GM18873 (cell line): ENCODE results near the gene B3GNT5.

Source experiments
- ATAC-seq: cut with Tn5 transposase; IDR thresholded peaks from one replicate; pipeline ENCODE4 v1.9.1; 2021; ENCODE audit warnings: mild to moderate bottlenecking, moderate library complexity, moderate number of reproducible peaks; ENCODE audit not compliant: unreplicated experiment, low FRiP score

B3GNT5 gene

DNA sequence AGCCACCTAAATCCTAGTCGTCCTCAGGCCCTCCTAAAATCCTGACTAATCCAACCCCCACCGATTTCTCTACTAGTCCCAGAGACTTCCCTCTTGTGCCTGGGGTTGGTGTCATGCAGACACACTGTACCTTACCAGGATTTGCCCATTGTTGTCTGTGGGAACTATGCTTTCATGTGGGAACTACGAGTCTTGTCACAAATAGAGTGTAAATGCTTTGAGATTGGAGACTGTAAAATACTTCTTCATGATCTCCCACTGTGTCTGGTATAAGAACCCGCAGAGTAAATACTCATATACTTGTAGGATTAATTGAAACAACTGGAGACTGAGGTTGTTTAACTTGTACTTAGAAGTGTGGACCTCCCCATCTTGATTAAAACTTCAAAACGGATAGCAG is 11.2 kb downstream of the B3GNT5 start:
- ATAC-seq: no peak

GRCh38 chr3:183265157-183265642 is 12.1 kb downstream of the B3GNT5 start:
- ATAC-seq: no peak

- no peak for ATAC-seq
Observed at GRCh38 chr3:183265834-183266417, 12.9 kb downstream of the B3GNT5 start.

DNA sequence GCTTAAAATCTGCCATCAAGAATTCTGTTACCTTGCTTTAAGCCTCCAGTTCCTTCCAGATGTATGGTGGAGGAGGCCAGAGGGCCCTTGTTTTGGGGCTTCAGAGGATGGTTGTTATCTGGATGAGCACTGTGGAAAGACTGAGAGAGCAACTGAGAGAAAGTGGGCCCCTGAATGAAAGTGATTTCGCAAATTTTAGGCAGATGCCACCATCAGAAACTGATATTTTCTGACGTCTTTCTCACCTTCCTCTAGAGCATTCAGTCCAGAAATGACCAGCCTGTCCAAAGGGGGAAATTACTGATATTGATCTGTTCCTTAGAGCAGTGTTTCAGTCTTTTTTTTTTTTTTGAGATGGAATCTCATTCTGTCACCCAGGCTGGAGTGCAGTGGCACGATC is 13.4 kb downstream of the B3GNT5 start:
- ATAC-seq: no peak

DNA sequence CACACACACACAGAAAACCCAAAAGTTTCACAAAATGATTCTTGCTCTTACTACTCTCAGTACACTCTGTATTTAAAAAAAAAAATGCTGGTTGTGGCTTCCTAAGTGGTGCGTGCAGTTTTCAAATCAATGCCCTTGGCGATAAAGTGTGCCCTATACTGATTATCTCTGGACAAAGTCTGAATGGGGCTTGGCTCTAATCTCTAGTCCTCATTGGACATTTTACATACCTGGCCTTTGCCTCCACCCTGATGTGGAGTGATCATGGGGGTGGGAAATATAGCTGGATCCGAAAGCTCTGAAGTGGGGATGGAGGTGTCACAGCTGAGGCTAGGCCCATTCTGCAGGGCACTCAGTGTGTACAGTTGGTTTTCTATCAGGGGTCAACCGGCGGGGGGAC is 14.1 kb downstream of the B3GNT5 start:
- no peak for ATAC-seq

DNA sequence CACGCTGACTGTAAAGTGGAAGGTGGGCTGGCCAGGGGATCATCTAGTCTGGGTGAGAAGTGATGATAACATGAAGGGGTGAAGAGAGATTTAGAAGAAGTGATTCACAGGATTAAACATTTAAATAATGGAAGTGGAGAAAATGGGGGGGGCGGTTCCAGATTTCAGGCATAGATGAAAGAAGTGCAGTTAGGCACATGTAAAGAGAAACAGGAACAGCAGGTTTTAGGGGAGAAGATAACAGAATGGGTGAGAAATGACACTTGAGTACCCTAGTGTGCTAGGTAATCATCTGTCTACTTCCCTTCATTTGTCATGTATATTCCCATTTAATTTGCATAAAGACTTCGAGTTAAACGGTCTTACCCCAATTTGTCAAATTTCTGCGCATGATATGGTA is 15.3 kb downstream of the B3GNT5 start:
- no peak for ATAC-seq

DNA sequence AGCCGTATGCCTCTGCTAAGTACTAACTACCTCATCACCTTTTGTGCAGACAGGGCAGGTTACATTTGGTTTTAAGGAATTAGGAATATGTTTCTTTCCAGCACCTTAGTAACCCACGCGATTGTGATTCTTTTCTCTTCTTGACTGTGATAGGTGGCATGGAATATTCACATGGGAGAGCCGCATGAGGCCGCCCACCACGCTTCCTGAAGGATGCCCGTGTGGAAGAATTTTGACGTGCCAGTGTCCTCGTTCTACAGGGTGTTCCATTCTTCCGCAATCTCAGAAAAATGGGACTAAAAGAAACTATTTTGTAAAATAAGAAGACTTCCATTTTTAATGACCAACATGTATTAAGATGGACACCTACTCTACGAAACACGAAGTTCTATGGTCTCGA is 16.3 kb downstream of the B3GNT5 start:
- ATAC-seq: no peak

DNA sequence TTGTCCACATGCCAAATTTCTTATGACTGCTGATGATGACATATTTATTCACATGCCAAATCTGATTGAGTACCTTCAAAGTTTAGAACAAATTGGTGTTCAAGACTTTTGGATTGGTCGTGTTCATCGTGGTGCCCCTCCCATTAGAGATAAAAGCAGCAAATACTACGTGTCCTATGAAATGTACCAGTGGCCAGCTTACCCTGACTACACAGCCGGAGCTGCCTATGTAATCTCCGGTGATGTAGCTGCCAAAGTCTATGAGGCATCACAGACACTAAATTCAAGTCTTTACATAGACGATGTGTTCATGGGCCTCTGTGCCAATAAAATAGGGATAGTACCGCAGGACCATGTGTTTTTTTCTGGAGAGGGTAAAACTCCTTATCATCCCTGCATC is 17.3 kb downstream of the B3GNT5 start:
- ATAC-seq: no peak

GRCh38 chr3:183272142-183272541 is 19.1 kb downstream of the B3GNT5 start:
- no peak for ATAC-seq

DNA sequence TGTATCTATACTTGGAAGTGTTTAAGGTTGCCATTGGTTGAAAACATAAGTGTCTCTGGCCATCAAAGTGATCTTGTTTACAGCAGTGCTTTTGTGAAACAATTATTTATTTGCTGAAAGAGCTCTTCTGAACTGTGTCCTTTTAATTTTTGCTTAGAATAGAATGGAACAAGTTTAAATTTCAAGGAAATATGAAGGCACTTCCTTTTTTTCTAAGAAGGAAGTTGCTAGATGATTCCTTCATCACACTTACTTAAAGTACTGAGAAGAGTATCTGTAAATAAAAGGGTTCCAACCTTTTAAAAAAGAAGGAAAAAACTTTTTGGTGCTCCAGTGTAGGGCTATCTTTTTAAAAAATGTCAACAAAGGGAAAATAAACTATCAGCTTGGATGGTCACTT is 19.7 kb downstream of the B3GNT5 start:
- no peak for ATAC-seq

DNA sequence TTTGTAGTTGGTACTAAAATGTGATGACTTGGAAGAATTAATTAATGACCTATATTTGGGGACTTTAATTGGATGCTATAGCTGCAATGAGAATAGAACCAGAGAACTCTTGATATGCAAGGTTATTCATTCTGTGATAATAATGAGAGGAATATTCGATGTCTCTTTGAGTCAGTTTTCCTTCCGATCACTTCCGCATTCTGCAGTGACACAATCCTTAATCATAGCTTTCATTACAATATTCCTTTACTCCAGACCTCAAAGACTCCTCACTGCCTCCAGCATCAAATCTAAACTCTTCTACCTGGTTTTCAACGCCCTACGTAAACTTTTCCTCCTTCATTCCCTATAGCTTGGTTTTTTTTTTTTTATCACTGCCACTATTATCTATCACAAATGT is 21.6 kb downstream of the B3GNT5 start:
- no peak for ATAC-seq

DNA sequence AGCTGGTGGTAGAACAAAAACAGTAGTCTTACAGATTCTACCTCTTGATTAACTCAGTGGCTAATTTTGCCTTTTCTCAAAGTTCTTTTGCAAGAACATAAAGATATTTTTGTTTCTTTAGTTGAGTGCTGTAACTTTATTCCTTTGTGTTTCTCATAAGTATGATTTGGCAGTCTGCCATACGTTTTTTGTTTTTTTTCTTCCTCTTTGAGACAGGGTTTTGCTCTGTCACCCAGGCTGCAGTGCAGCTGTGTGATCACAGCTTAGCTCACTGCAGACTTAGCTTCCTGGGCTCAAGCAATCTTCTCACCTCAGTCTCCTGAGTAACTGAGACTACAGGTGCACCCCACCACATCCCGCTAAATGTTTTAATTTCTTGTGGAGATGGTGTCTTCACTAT is 22.4 kb downstream of the B3GNT5 start:
- no peak for ATAC-seq

DNA sequence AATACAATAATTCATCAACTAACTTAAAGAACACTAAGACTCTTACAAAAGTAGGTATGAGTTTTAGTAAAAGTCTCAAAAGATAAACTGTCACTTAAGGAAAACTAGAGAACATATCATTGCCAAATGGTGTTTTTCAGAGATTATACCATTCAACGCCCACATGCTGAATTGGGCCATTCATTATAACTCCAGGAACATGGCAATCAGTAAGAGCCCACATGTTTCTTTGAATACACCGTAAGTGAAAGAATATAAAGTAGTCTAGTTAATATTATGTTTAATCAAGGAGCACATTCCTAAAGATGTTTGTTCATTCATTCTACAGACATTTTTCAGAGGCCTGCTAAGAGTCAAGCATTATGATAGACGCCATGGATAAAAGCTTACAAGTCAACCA is 22.9 kb downstream of the B3GNT5 start:
- no peak for ATAC-seq

DNA sequence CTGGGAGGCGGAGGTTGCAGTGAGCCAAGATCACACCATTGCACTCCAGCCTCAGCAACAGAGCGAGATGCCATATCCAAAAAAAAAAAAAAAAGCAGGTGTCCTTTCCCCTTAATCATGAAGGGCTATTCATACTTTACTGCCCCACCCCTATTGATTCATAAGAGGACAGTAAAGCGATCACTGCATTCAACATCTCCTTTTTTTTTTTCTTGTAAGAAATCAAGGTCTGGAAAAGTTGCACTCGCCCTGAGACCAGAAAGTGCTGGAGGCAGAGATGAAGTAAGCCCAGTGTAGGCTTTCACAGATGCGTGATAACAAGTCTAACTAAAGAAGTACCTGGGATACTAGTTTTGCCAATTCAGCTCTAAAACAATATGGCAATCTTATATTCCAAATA is 24.2 kb downstream of the B3GNT5 start:
- no peak for ATAC-seq

DNA sequence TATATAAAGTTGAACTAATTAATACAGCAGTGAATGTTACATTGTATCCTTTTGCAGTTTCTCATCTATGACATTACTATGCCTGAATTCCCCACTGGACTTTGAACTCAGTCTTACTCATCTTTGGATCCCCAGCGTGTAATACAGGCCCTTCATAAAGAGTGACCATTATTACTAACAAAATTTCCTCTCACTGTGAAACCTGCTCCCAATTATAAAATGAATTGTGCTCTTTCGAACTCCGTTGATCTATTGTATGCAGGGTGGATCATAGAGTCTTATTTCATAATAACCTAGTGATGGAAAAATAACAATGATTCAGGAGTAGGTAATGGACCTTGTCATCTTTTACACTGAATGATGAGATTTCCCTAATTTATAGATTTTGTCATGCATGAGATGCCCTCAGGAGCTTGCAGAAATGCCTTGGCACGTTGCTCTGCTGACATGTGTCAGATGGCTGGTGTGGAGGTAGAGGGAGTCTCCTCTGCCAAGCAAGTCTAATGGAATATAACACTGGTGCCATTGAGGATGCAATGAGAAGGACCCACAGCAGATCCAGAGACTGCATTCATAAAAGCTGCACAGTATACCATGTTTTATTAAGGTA is 25.5 kb downstream of the B3GNT5 start:
- no peak for ATAC-seq

- no peak for ATAC-seq
Observed at GRCh38 chr3:183279371-183279770, 26.3 kb downstream of the B3GNT5 start.

- no peak for ATAC-seq
Observed at GRCh38 chr3:183281126-183281797, 28.2 kb downstream of the B3GNT5 start.

- no peak for ATAC-seq
Observed at GRCh38 chr3:183283886-183284285, 30.8 kb downstream of the B3GNT5 start.

DNA sequence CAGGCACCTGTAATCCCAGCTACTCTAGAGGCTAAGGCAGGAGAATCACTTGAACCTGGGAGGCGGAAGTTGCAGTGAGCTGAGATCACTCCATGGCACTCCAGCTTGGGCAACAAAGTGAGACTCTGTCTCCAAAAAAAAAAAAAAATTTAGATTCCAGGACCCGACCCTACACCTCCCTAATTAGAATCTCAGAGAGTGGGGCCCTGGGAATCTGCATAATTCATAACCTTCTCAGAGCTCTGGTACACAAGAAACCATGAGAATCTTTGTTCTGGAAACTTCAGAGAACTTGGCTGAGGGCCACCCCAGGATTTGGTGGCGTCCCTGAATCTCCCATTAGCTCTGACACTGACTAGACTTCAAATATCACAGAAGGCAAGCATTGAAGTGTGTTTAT is 31.5 kb downstream of the B3GNT5 start:
- ATAC-seq: no peak

DNA sequence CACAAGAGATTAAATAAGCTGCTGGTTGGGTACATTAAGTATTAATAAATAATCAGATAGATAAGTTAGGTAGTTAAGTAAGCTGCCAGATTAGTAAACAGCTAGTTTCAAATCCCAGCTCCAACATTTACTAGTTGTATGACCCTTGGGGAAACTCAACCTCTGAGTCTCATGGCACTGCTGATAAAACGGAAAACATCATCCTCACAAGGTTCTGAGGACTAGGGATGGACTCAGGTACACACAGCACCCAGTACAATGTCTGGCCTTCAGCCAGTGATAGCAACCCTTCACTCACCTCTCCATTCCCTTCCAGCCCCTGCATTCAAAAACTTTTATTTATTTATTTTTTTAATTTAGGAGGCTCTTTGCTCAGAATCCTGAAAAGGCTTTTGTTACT is 32.3 kb downstream of the B3GNT5 start:
- no peak for ATAC-seq

DNA sequence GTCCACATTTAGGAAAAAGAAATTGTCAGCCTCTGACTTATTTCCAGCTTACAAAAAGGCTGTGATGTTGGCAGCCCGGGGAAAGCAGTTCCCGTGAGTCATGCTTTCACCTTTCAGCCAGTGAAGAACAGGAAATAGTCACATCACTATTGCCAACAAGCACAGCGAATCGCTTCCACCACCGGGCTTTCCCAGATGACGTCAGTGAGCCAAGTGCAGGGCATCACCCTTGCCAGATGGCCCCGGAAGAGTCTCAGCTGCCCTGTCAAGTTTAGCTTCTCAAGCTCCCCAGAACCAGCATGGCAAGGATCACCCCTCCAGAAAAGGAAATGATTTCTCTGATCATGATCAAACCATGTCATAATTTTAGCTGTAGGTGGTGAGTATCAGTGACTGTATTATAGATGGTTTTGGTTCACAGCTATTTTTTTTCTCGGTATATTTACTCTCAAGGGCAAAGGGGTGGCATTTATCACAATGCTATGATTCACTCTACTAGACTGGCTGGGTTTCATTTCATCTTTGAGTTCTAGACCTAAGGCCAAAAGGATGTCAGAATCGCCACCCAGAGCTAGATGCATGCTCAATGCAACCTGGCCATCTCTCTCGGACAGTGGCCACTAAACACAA is 32.9 kb downstream of the B3GNT5 start:
- peak; percentile 94 for ATAC-seq
